T-helper 2 cell (primary cell): Measurements from ENCODE around the gene MYO15A.

Source experiments
- DNase-seq, 5 experiments: peaks; one replicate each; pipeline versions ENCODE4 v3.0.0 to v3.0.0-alpha.2; 2012 to 2022

Gene MYO15A

GRCh38 chr17:18102640-18103039 is 5.9 kb upstream of the MYO15A start:
- DNase-seq: no peak

- no peak for DNase-seq
Observed at GRCh38 chr17:18105027-18105426, 3.5 kb upstream of the MYO15A start.

GRCh38 chr17:18105595-18105994 is 3.0 kb upstream of the MYO15A start:
- DNase-seq: no peak

- DNase-seq: no peak
Observed at GRCh38 chr17:18106211-18106610, 2.3 kb upstream of the MYO15A start.

GRCh38 chr17:18107061-18107790 is 1.3 kb upstream of the MYO15A start:
- DNase-seq: no peak

GRCh38 chr17:18107971-18108370 is 585 bp upstream of the MYO15A start:
- no peak for DNase-seq

- no peak for DNase-seq
Observed at GRCh38 chr17:18109935-18110485, 1.5 kb downstream of the MYO15A start.

GRCh38 chr17:18110636-18111145 is 2.1 kb downstream of the MYO15A start:
- no peak for DNase-seq

- DNase-seq: no peak
Observed at GRCh38 chr17:18111330-18111971, 2.9 kb downstream of the MYO15A start.

- DNase-seq: no peak
Observed at GRCh38 chr17:18115517-18115916, 7.0 kb downstream of the MYO15A start.

GRCh38 chr17:18116078-18116477 is 7.5 kb downstream of the MYO15A start:
- no peak for DNase-seq

GRCh38 chr17:18117533-18117932 is 9.0 kb downstream of the MYO15A start:
- no peak for DNase-seq

GRCh38 chr17:18117982-18118975 is 9.7 kb downstream of the MYO15A start:
- no peak for DNase-seq

- DNase-seq: no peak
Observed at GRCh38 chr17:18119166-18119745, 10.7 kb downstream of the MYO15A start.

- no peak for DNase-seq
Observed at GRCh38 chr17:18119938-18120337, 11.4 kb downstream of the MYO15A start.

- DNase-seq: no peak
Observed at GRCh38 chr17:18120461-18121017, 12.0 kb downstream of the MYO15A start.

- no peak for DNase-seq
Observed at GRCh38 chr17:18121144-18121910, 12.8 kb downstream of the MYO15A start.

GRCh38 chr17:18122990-18123753 is 14.6 kb downstream of the MYO15A start:
- no peak for DNase-seq

- no peak for DNase-seq
Observed at GRCh38 chr17:18124345-18125126, 16.0 kb downstream of the MYO15A start.
